ENCODE measurements around the gene CAMSAP3.

CAMSAP3 gene

DNA sequence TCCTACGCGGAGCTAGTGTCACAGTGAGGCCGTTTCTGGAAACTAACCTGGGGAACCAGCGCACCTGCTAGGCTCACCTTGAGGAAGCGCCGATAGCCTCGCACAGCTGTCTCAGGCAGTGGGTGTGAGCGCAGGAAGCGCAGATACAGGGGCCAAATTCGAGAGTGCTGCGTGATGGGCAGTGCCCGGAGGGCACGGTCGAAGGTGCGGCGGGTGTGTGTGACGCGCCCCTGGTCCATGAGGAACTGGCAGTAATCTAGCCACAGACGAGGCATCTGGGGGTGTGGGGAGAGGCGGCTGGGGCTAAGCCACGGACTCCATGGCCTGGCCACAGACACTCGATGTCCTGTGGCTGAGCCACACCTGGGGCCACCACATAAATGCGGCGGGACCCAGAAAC is 31.5 kb downstream of the CAMSAP3 start:
- H3K27ac ChIP-seq: no peak overlapping the region
- no peak for TF ChIP-seq ZFX (IDR thresholded peaks at IDR 0.05; ENCODE audit: borderline replicate concordance)
- TF ChIP-seq, protein P1, sequence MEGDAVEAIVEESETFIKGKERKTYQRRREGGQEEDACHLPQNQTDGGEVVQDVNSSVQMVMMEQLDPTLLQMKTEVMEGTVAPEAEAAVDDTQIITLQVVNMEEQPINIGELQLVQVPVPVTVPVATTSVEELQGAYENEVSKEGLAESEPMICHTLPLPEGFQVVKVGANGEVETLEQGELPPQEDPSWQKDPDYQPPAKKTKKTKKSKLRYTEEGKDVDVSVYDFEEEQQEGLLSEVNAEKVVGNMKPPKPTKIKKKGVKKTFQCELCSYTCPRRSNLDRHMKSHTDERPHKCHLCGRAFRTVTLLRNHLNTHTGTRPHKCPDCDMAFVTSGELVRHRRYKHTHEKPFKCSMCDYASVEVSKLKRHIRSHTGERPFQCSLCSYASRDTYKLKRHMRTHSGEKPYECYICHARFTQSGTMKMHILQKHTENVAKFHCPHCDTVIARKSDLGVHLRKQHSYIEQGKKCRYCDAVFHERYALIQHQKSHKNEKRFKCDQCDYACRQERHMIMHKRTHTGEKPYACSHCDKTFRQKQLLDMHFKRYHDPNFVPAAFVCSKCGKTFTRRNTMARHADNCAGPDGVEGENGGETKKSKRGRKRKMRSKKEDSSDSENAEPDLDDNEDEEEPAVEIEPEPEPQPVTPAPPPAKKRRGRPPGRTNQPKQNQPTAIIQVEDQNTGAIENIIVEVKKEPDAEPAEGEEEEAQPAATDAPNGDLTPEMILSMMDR (IDR thresholded peaks at IDR 0.05): no peak

DNA sequence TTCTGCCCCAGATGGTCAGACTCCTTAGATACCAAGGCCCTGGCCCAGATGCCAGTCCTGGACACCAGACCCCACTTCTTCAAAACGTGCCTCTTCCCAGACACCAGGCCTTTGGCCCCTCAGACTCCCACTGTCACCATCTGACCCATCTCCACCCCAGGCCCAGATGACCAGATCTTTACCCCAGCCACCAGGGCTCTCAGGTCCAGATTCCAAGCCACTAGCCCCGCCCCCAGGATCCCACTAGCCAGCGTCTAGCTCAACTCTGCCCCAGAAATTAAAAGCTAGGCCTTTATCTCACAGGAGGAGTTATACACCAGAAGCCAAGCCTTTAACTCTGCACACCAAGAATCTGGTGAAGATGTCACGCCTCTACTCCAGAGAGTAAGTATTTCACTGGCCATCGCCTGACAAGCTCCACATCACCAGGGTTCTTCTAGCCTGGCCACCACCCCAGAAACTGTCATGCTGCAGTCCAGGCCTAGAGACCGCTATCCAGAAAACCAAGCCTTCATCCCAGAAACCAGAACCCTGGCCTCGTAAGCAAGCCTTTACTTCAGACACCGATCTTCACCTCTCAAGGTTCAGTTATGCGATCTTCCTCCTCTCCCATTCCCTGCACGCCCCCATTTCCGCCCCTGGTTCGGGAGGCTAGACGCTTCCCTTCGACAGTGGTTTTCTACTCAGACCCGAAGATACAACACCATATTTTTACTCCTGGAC is 33.1 kb downstream of the CAMSAP3 start:
- TF ChIP-seq, protein P1 (IDR thresholded peaks at IDR 0.05): no peak
- no peak for TF ChIP-seq ZFX (IDR thresholded peaks at IDR 0.05; ENCODE audit: borderline replicate concordance)
- H3K27ac ChIP-seq: peak overlapping the region; percentile 55

DNA sequence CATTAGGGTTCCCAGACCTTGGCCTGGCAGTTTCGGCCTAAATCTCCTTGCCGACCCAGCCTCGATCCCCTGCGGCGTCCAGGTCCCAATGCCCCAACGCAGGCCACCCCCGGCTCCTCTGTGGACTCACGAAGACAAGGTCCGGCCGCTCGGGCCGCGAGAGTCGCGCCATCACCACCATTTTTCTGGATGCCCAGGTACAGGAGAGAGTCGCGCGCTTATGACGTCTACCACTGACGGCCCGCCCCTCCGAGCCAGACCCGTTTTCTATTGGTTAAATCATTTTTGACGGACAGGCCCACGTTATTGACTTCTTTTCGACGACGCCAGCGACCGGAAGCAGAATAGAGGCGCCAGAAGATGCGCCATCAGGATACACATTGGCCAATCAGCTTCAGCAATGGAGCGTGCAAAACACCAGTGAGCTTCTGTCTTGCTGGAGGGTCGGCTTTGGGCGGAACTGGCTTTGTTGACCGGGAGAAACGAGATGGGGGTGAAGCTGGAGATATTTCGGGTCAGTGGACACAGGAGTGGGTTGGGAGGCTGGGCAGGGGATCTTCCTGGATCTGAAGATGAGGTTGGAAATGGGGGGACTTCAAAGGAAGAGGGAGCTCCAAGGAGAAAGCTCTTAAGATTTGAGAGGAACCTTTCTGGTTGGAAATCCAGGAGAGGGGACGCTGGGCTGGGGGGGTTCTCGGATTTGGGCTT is 33.8 kb downstream of the CAMSAP3 start, which contains the start of the genes PET100 and XAB2:
Gene PET100, plus strand, starts transcription at position 447 of the 708 bp plus-strand sequence. Its CDS starts 41 bp downstream, at position 488.
Gene XAB2, minus strand, starts transcription at position 199 of the 708 bp plus-strand sequence. Its CDS starts 18 bp downstream, at position 181.
- TF ChIP-seq ZFX (IDR thresholded peaks at IDR 0.05; ENCODE audit: borderline replicate concordance): no peak
- H3K27ac ChIP-seq: peak within 1 kb of the TSS; percentile 55

DNA sequence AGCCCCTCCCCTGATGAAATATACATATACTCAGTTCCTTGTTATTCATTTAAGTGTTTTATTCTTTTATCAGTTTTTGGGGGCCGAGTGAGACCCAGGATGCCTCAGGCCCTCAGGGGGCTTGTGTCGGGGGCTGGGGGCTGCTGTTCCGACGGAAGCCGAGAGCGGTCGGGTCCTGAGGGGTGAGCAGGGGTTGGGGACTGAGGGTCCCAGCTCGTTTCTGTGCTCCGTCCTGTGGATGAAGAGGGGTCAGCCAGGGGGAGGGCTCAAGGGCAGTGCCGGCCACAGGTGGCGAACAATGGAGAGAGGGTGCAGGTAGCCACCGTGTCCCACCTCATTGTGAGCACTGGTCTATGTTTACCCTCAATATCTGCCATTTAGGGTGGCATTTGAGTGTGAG is 35.9 kb downstream of the CAMSAP3 start:
- H3K27ac ChIP-seq: no peak overlapping the region
- TF ChIP-seq, protein P1 (IDR thresholded peaks at IDR 0.05): no peak
- no peak for TF ChIP-seq ZFX (IDR thresholded peaks at IDR 0.05; ENCODE audit: borderline replicate concordance)

DNA sequence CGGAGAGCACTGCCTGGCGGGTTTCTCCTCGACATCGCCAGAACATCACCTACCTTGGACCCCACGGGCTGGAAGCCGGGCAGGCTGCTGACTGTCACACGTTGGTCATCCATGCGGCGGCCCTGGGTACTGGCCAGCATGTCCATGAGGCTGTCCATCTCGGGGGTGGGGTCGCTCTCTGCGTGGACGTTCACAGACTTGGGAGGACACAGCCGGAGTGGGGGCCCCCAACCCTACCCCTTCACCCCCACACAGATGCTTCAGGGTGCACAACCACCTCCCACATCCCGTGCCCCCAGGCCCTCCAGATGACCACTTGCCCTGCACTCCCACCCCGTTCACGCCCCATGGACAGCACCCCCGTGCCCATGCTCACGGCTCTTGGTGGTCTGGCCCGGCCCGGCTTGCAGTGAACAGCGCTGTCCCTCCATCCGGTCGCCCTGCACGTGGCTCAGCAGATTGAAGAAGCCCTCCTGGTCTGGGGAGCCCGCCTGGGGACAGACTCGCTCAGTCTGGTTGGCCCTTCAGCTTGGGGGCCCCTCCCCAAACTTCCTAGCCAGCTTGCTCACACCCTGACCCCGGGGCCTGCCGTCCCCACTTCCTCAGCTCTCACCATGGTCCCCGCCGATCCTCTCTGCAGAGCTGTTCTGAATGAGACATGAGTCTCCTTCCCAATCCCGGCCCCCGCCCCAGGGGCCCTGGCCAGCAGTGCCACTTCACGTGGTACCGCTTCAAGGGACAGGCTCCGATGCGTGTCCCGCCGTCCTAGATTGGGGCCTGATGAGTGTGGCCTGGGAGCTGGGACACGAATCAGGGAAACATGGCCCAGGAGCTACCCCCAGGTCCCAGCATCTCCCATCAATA is 36.9 kb downstream of the CAMSAP3 start:
- H3K27ac ChIP-seq: no peak overlapping the region
- no peak for TF ChIP-seq ZFX (IDR thresholded peaks at IDR 0.05; ENCODE audit: borderline replicate concordance)
- TF ChIP-seq, protein P1 (IDR thresholded peaks at IDR 0.05): no peak

DNA sequence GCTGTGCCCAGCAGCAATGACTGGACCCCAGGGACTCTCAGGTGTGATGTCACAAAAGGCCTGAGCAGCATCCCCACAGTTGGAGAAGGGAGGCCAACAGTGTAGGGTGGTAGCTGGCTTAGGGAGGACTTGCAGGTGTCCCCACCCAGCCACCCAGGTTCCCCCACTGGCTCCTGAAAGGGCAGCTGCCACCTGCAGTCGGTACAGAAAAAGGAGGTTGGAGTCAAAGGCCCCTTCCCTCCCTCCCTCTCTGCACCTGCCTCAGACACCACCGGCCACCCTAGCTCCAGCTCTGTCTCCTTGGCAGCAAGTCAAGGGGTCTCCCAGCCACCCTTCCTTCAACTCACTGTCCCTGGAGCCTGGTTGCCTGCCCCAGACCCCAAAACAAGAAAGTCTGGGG is 38.0 kb downstream of the CAMSAP3 start, which contains the start of gene PCP2:
Gene PCP2, minus strand, starts transcription at position 22 of the 400 bp plus-strand sequence. CDS start 262 bp downstream, outside the sequence.
- no peak for TF ChIP-seq ZFX (IDR thresholded peaks at IDR 0.05; ENCODE audit: borderline replicate concordance)
- TF ChIP-seq, protein P1 (IDR thresholded peaks at IDR 0.05): no peak
- no peak within 1 kb of the TSS for H3K27ac ChIP-seq

DNA sequence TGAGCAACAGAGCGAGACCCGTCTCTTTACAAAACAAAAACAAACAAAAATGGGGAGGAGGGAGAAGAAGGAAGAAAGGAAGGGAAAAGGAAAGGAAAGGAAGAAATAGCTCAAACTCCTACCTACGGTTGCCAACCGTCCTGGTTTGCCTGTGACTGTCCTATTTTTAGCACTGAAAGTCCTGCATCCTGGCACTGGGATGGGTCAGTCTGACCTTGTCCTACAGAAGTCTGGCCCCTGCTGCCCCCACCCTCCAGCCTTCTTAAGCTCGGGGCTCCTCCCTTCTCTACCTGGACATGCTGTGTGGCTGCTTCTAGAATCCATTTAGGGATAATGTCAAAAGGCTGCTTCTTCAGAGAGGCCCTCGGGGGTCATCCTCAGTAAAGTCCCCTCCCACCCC is 40.0 kb downstream of the CAMSAP3 start:
- TF ChIP-seq, protein P1 (IDR thresholded peaks at IDR 0.05): no peak
- TF ChIP-seq ZFX (IDR thresholded peaks at IDR 0.05; ENCODE audit: borderline replicate concordance): no peak
- no peak overlapping the region; the same call in 1 of the 2 replicates for H3K27ac ChIP-seq
